ENCODE measurements around the gene PTPN18.

The PTPN18 gene

GRCh38 chr2:130319536-130319935, 36.3 kb upstream of the PTPN18 start:
- no peak overlapping the region for H3K27ac ChIP-seq (replicated peaks)
- no peak for DNase-seq (ENCODE audit: low read depth in 1 of 2, low spot score in 1 of 2)
- TF ChIP-seq POLR2AphosphoS5 (IDR thresholded peaks at IDR 0.05; ENCODE audit: low read depth): no peak
- TF ChIP-seq SPI1 (IDR thresholded peaks at IDR 0.05; ENCODE audit: borderline replicate concordance, low read depth): no peak
- TF ChIP-seq, protein P1, sequence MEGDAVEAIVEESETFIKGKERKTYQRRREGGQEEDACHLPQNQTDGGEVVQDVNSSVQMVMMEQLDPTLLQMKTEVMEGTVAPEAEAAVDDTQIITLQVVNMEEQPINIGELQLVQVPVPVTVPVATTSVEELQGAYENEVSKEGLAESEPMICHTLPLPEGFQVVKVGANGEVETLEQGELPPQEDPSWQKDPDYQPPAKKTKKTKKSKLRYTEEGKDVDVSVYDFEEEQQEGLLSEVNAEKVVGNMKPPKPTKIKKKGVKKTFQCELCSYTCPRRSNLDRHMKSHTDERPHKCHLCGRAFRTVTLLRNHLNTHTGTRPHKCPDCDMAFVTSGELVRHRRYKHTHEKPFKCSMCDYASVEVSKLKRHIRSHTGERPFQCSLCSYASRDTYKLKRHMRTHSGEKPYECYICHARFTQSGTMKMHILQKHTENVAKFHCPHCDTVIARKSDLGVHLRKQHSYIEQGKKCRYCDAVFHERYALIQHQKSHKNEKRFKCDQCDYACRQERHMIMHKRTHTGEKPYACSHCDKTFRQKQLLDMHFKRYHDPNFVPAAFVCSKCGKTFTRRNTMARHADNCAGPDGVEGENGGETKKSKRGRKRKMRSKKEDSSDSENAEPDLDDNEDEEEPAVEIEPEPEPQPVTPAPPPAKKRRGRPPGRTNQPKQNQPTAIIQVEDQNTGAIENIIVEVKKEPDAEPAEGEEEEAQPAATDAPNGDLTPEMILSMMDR (IDR thresholded peaks at IDR 0.05; ENCODE audit: insufficient read depth, low read length): no peak
- TF ChIP-seq GABPA (IDR thresholded peaks at IDR 0.05; ENCODE audit: low read depth): no peak
- no peak for TF ChIP-seq REST (IDR thresholded peaks at IDR 0.05; ENCODE audit: insufficient replicate concordance, low read depth)
- no peak overlapping the region for H3K4me3 ChIP-seq (replicated peaks; ENCODE audit: insufficient read depth, low read length)
- H3K27me3 ChIP-seq (ENCODE audit: insufficient read depth, poor library complexity, severe bottlenecking): peaks cover 16% of the 10 kb centered on the region

DNA sequence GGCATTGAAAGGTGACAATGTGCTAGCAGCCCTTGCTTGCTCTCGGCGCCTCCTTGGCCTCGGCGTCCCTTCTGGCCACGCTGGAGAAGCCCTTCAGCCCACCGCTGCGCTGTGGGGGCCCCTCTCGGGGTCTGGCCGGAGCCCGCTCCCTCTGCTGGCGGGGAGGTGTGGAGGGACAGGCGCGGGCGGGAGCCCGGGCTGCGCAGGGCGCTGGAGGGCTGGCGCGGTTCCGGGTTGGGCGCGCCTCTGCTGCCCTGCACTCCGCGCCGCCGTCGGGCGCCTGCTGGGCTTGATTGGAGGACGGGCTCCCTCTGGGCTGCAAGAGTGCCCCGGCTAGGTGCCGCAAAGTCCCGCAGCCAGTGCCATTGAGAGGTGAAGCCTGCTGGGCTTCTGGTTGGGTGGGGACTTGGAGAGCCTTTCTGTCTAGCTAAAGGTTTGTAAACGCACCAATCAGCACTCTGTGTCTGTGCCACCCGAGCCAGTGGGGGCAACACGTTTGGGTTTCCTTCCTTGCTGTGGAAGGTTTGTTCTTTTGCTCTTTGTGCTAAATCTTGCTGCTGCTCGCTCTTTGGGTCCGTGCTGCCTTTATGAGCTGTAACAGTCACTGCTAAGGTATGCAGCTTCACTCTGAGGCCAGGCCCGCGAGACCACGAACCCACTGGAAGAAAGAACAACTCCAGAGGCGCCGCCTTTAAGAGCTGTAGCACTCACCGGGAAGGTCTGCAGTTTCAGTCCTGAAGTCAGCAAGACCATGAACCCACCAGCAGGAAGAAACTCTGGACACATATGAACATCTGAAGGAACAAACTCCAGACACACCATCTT, 27.9 kb upstream of the PTPN18 start:
- Histone ChIP-seq H3K4me3 (replicated peaks; ENCODE audit: insufficient read depth, low read length) (no peak overlapping the region), H3K27ac (replicated peaks) (no peak overlapping the region), H3K27me3 (ENCODE audit: insufficient read depth, poor library complexity, severe bottlenecking) (peaks cover 28% of the 10 kb centered on the region)
- TF ChIP-seq SPI1 (IDR thresholded peaks at IDR 0.05; ENCODE audit: borderline replicate concordance, low read depth) (no peak), POLR2AphosphoS5 (IDR thresholded peaks at IDR 0.05; ENCODE audit: low read depth) (no peak), REST (IDR thresholded peaks at IDR 0.05; ENCODE audit: insufficient replicate concordance, low read depth) (no peak), GABPA (IDR thresholded peaks at IDR 0.05; ENCODE audit: low read depth) (no peak)
- TF ChIP-seq, protein P1 (IDR thresholded peaks at IDR 0.05; ENCODE audit: insufficient read depth, low read length): no peak
- no peak for DNase-seq (ENCODE audit: low read depth in 1 of 2, low spot score in 1 of 2)

- Histone ChIP-seq H3K27ac (replicated peaks) (no peak overlapping the region), H3K4me3 (replicated peaks; ENCODE audit: insufficient read depth, low read length) (no peak overlapping the region), H3K27me3 (ENCODE audit: insufficient read depth, poor library complexity, severe bottlenecking) (peaks cover 22% of the 10 kb centered on the region)
- no peak for DNase-seq (ENCODE audit: low read depth in 1 of 2, low spot score in 1 of 2)
- TF ChIP-seq SPI1 (IDR thresholded peaks at IDR 0.05; ENCODE audit: borderline replicate concordance, low read depth) (no peak), POLR2AphosphoS5 (IDR thresholded peaks at IDR 0.05; ENCODE audit: low read depth) (no peak), GABPA (IDR thresholded peaks at IDR 0.05; ENCODE audit: low read depth) (no peak), REST (IDR thresholded peaks at IDR 0.05; ENCODE audit: insufficient replicate concordance, low read depth) (no peak)
- TF ChIP-seq, protein P1 (IDR thresholded peaks at IDR 0.05; ENCODE audit: insufficient read depth, low read length): no peak
Observed at GRCh38 chr2:130328710-130329109, 27.1 kb upstream of the PTPN18 start.
